HG02885 (cell line): Measurements from ENCODE around the gene ZFYVE16.
"Not testable (repeated sequence)": the region's sequence is repeated elsewhere in the genome, so short reads cannot be mapped to it uniquely, and the experiment has no call there.

Experiments used
- ATAC-seq: cut with Tn5 transposase; IDR thresholded peaks from one replicate; pipeline ENCODE4 v1.9.1; 2021; ENCODE audit warnings: mild to moderate bottlenecking; ENCODE audit not compliant: unreplicated experiment, poor library complexity

The ZFYVE16 gene

DNA sequence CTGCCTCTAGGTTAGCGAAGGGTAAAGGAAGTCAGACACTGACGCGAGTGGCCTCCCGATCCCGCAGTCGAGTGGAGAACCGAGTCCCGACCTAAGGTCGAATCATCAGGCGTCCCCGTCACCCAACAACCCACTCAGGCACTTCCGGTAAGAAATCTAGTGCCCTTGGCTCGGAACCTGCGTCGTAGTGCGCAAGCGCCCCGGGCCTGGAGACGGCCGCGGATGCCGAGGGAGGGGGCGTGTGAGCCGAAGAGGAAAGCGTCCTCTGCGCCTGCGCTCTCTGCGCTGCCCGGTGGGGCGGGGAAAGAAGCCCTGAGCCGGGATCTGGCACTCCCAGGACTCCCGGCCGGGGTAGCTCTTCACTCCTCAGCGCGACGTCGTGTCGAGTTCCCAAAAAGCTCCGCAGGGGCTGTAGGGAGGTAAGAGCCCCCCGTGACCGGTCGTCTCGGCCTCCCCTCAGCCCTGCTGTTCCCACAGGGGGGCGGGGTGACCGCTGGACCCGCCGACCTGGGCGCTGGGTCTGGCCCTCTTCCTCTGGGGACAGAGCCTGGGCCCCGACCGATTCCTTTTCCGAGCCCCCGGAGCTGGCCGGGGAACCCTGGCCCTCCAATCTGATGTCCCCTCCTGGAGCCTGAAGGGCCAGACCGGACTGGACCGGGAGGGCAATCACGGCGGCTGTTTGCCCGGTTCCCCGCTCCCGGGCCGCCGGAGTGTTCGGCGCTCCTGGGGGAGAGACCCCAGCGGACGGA, at the start of gene ZFYVE16:
Gene ZFYVE16 (plus strand): TSS at position 330 of the 749 bp plus-strand sequence. CDS start 26,084 bp downstream, outside the sequence.
- peak; percentile 88 for ATAC-seq

DNA sequence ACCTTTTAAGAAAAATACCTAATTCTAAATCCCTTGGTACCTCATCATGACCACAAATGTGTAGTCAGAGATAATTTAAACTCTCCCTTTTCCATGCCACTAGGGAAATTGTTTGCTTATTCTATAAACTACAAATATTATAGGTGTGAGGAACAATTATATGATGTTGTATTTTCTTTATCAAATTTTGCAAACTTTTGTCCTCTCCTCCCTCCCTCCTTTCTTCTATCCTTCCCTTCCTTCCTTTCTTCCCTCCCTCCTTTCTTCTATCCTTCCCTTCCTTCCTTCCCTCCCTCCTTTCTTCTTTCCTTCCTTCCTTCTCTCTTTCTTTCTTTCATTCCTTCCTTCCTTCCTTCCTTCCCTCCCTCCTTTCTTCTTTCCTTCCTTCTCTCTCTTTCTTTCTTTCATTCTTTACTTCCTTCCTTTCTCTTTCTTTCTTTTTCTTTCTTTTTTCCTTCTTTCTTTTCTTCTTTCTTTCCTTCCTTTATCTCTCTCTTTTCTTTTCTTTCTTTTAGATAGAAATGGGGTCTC, 46.9 kb upstream of the ZFYVE16 start:
- no peak for ATAC-seq

DNA sequence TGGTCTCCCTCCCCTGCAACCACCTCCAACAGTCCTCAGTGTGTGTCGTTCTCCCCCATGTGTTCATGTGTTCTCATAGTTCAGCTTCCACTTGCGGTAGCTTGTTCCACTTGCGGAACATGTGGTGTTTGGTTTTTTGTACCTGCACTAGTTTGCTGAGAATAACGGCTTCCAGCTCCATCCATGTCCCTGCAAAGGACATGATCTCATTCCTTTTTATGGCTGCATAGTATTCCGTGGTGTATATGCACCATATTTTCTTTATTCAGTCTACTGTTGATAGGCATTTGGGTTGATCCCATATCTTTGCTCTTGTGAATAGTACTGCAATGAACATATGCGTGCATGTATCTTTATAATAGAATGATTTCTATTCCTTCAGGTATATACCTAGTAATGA, 43.0 kb upstream of the ZFYVE16 start:
- no peak for ATAC-seq

DNA sequence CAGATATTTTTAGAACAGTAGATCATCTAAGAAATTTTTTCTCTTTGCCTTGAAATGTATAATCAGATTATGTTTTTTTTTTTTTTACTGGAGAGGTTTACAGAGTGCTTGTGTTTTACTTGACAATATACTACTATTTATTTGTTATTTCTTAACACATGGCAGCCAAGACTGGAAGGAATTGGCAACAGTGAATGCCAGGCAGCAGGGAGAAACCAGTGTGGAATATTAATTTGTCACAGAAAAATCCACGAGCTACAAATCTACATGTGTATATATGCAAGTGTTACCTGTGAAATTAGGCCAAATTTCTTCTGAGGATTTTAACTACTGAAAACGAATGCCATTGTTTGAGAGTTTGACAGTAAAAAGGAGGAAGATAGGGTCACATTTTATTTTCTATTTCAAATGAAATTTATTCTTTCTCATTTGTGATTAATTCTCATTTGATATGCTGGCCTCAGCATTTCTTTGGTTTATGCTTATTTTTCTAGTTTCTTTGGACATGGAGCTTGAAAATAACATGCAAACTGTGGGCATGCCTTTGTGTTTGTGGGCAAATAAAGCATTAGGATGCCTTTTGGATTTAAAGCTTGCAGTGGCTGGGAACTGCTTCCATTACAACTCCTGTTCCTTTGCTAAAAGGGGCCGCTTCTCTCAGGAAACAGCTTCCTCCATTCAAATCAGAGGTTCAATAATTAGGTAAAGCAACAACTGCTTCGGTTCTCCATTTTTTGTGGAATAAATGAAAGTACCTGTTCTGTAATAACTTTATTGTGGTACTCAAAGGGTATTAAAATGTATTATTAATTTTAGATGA, 39.0 kb upstream of the ZFYVE16 start:
- no peak for ATAC-seq

DNA sequence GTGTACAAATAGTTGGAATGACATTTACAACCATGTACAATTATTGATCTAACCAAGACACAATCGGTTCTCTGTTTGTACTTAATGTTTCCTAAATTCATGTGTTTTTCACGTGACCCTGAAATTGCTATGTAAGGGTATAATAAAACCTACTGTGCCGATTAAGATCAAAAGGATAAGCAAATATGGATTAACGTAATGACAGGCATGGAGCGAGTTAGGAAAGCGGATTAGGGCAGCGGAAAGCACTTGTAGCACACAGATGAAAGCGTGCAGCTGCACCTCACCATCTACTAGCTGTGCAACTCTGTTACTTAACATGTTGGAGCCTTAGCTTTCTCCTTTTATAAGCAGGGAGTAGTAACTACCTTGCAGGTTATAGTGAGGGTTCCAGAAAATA, 38.3 kb upstream of the ZFYVE16 start:
- ATAC-seq, result no peak

DNA sequence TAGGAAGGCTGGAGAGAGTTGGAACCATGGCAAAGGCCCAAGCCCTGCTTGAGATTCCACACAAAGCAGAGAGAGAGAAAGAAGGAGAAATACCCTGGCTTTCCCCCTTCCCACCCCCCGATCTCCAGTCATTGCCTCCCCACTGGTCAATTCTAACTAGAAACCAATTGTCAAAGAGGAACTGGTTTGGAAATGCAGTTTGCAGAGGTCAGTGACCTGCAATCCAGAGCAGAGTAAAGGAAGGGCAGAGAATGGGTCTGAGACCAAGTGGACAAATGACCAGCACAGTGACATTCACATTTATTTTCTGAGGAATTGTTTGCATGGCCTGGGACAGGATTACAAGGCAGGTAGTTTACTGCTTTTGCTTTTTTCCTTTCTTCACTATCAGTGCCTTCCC, 37.5 kb upstream of the ZFYVE16 start:
- no peak for ATAC-seq

DNA sequence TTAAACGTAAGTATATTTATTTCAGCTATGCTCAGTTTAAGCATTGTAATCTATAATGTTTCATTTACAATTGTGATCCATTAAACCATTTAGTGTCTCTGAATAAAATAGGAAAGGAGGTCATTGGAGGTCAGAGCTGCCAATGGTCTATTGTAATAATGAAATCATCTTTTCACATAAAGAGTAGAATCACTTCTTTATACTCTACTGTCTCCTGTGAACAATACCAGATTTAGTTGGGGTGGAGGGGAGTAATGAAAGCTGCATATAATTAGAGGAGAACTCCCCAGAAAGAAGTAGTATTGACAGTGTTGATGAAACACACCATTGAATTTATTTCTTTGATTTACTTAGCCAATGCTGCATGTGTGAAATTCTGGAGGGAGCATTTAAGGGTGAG, 35.1 kb upstream of the ZFYVE16 start:
- no peak for ATAC-seq

DNA sequence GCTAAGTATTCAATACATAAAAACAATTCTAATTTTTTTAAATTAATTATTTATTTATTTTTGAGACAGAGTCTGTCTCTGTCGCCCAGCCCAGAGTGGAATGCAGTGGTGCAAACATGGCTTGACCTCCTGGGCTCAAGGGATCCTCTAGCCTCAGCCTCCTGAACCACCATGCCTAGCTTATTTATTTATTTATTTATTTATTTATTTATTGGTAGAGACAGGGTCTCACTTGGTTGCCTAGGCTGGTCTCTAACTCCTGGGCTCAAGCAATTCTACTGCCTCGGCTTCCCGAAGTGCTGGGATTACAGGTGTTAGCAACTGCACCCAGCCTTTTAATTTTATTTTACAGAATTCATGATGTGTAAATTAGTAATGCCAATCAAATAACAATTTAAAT, 33.7 kb upstream of the ZFYVE16 start:
- ATAC-seq, result no peak

DNA sequence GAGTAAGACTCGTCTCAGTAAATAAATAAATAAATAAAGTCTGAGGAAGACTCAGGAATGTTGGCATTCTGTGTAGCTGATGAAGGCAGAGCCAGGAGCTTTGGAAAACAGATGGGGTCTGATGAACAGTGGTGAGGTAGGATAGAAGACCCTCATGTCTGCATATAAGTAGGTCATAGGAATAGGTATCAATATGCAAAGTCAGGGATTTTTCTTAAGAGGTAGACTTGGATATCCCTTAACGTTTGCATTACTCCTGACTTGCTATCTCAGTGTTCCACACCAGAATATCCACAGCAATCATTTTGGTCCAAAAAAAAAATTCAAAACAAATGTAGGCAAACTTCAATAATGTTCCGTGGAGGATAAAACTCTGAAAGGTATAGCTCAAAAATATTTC, 31.3 kb upstream of the ZFYVE16 start:
- no peak for ATAC-seq

DNA sequence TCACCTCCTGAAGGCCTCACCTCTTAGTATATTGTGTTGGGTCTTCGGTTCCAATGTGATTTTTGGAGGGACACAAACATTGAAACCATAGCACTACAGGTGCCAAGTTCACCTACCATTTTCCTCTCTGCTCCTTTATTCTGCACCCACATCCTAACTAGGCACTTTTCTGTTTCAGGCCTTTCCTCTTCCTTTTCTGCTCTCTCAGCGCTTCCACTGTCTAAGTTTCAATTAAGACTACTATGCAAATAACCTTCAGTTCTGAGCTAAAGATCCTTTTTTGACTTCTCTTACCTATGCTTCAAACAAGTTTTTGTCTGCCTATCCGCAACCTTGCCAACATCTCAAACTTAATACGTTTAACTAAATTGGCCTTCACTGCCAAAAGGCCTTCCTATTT, 25.4 kb upstream of the ZFYVE16 start:
- no peak for ATAC-seq

DNA sequence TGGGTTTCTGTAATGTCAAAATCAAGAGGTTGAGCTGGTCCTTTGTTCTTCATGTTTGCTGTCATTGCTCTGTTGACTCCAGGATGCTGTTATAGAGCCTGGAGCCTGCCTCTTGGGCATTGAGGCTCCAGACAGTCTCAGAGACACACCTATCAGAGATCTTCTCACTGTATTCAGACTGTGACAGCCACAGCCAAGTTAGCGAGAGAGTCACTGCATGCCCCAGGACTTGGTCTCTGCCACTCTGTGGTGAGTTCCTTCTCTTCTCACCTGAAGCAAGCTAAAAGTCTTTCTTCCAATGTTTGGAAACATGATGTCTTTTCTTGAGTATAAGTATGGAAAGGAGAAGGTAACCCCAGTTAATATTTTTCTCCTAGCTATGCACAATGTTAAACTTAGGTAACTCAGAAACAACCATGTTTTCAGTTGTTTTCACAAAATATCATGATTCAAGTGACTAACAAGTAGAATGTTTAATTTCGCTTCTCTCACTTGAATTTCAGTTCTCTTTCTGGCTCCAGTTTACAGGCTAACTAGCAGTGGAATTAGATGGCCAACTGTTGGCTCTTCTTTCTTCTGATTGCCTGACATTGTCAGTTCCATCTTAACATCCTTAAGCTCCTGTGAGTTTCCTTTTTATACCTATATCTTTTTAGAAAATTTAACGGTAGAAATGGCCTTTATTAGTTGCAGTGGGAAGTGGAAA, 20.6 kb upstream of the ZFYVE16 start:
- peak; percentile 62 for ATAC-seq

DNA sequence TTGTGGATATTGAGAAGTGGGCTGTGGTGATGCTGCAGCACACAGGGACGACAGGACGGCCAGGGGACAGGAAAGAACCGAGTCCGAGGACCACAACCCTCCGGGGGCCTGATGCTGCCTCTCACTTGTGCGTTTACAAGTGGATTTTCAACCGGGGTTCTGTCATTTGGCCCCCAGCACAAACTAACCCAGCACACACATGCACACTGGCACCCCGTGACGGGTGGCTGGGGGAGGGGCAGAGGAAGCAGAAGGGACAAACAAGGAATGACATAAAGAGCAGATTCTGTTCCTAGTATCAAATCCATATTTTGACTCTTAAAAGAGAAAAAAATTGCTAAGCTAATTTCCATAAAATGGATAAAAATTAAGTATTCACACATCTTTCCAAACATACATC, 18.3 kb upstream of the ZFYVE16 start:
- no peak for ATAC-seq

DNA sequence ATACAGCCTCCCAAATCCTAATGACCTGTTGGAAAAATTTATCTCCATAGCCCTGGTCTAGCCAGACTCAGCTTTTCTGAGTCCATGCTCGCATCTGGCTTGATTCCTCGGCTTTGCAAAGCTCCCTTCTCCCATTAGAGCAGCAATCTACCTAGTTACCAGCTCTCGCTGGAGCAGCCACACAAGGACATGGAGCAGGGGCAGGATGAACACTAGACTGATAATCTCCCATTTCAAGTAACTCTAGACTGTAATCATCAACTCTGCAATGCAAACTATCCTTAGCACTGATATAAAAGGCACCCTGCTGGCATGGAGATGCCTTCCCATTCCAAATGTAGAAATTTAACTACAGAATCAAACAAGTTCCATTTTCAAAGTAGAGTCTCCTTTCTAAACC, 17.5 kb upstream of the ZFYVE16 start:
- ATAC-seq, result not testable (repeated sequence)

DNA sequence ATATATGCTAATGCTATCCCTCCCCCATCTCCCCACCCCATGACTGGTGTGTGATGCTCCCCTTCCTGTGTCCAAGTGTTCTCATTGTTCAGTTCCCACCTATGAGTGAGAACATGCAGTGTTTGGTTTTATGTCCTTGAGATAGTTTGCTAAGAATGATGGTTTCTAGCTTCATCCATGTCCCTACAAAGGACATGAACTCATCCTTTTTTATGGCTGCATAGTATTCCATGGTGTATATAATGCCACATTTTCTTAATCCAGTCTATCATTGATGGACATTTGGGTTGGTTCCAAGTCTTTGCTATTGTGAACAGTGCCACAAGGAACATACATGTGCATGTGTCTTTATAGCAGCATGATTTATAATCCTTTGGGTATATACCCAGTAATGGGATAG, 16.6 kb upstream of the ZFYVE16 start:
- ATAC-seq, result not testable (repeated sequence)

DNA sequence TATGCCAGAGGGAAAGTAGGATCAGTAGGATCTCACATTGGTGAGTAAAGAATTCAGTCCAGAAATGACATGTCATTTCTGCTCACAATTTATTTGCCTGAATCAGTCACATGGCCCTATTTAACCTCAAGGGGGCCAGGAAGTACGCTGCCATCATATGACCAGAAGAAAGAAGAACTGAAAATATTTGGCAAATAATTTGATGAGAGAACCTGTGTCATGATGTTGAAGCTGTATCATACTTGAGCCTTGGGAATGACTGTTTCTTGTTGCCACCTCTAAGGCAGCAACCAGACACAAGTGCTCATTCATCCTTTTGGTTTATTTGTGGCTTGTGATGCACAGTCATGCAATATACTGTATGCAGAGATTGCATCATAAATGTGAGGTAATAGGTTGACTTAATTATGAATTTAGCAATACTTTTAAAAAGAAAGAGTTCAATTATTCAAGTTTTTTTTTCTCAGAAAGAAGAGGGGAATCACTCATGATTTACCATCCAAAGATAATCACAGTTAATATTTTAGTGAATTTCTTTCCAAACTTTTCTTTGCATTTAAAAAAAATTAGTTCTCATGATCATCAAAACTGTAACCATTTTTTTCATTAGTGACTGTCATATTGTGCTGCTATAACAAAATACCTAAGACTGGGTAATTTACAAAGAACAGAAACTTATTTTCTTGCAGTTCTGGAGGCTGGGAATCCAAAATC, 8.2 kb upstream of the ZFYVE16 start:
- peak; percentile 75 for ATAC-seq

DNA sequence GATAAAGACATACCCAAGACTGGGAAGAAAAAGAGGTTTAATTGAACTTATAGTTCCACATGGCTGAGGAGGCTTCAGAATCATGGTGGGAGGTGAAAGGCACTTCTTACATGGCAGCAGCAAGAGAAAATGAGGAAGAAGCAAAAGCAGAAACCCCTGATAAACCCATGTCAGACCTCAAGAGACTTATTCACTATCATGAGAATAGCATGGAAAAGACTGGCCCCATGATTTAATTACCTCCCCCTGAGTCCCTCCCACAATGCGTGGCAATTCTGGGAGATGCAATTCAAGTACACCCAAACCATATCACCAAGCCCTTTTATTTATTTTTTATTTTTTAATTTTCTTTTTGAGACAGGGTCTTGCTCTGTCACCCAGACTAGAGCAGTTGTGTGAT, 7.5 kb upstream of the ZFYVE16 start:
- not testable (repeated sequence) for ATAC-seq

DNA sequence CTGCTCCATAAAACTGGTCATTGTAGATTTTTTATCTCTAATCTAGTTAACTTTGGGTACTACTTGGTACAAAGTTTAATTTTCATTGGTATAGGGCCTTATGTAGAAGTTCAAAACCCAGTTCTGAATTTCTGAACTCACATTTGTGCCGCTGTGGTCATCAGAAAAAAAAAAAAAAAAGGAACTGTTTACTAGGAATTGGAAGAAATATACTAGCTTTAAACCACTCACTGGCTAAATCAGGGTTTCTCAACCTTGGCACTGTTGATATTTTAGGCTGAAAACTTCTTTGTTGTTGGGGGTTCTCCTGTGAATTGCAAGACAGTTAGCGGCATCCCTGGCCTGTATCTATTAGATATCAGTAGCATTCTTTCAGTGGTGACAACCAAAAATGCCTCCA, 4.1 kb upstream of the ZFYVE16 start:
- ATAC-seq, result no peak

DNA sequence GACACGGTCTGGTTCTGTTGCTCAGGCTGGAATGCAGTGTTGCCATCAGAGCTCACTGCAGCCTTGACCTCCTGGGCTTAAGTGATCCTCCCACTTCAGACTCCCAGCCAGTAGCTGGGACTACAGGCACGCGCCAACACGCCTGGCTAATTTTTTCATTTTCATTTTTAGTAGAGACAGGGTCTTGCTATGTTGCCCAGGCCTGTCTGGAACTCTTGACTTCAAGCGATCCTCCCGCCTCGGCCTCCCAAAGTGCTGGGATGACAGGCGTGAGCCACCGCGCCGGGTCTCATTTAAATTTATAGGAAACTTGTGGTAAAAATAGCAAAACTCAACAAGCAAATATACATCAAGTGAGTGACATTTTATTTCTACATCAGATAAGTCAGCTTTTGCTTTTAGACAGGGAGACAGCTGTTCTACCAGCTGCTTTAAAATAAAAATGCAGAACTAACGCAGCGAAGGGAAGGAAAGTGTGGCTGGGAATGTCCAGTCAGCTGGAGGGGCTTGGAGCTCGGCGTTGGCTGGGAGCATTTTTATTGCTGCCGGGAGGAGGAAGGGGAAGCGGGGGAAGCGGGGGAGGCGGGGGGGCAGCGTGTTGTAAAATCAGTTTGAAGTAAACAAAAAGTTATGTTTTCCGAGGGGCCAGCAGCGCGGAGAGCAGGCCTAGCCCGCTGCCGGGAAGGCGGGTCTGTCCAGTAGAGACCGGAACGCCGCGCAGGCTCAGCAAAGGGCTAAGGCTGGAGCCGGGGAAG, 707 bp upstream of the ZFYVE16 start:
- ATAC-seq, result no peak
